Mononuclear cell (primary cell): ENCODE results near the gene SOCS1. TPM values are rescaled to one million over a fixed set of nuclear protein-coding genes. Genes with fewer than 3 reads are reported as not detected.

Experiments
- H3K27me3 ChIP-seq: 2 replicates; pipeline ENCODE4 v1.6.0; 2011; ENCODE audit warnings: low read length, control low read depth; ENCODE audit not compliant: insufficient read depth
- H3K4me1 ChIP-seq: 2 replicates; pipeline ENCODE4 v1.5.1; 2011; ENCODE audit warnings: mild to moderate bottlenecking, low read length, control low read depth; ENCODE audit not compliant: insufficient read depth
- H3K4me3 ChIP-seq: 2 replicates; pipeline ENCODE4 v1.5.1; 2011; ENCODE audit warnings: mild to moderate bottlenecking, low read length, moderate library complexity
- H3K9me3 ChIP-seq: 2 replicates; pipeline ENCODE4 v1.5.1; 2011; ENCODE audit warnings: low read depth, mild to moderate bottlenecking, control low read depth, low read length
- total RNA-seq: library from RNA; depleted of rRNA; stranded (reverse); fragments of >200 nt; gene quantifications from one replicate; pipeline ENCODE4 v1.2.3, GENCODE V29; 2012

The SOCS1 gene
- total RNA-seq, 1 donor: 41.2 TPM

DNA sequence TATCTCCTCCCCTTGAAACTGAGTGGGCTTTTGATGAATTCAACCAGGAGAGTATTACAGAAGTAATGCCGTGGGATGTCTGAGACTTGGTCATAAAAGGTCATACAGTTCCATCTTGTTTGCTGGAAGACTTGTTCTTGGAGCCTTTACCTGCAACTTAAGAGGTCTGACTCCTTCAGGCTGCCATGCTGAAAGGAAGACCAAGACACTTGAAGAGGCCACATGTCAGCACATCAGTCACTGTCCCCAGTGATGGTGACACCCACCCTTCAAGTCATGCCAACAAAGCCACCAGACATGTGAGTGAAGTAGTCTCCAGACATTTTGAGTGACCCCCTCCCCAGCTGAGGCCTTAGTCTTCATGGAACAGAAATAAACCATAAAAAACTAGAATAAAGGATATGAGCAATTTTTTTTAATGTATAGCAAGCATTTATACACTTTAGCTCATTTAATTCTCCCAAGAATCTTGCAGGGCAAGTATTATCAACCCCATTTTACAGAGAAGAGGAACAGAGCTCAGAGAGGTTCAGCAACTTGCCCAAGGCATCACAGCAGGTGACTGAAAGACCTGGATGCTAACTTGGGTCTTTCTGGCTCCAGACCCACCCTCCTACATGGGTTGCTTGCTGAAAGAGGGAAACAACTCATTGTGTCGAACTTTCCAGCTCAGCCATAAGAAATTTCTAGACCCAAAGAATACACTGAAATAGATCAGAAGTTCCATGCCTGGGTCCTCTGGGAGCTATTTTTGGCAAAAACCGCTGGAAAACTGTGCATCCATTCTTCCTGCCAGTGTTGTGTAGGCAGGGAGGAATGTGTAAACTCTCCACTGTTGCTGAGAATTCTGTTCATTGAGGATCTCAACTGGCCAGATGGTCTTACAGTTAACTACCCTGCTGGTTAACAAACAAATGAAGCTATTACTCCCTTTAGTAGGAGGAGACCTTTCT lies 38.1 kb downstream of the SOCS1 start:
- Histone ChIP-seq H3K4me1 (peaks cover 9% of the 10 kb centered on the region), H3K4me3 (no peak overlapping the region), H3K27me3 (no peaks in the 10 kb centered on the region), H3K9me3 (peaks cover 6% of the 10 kb centered on the region)

DNA sequence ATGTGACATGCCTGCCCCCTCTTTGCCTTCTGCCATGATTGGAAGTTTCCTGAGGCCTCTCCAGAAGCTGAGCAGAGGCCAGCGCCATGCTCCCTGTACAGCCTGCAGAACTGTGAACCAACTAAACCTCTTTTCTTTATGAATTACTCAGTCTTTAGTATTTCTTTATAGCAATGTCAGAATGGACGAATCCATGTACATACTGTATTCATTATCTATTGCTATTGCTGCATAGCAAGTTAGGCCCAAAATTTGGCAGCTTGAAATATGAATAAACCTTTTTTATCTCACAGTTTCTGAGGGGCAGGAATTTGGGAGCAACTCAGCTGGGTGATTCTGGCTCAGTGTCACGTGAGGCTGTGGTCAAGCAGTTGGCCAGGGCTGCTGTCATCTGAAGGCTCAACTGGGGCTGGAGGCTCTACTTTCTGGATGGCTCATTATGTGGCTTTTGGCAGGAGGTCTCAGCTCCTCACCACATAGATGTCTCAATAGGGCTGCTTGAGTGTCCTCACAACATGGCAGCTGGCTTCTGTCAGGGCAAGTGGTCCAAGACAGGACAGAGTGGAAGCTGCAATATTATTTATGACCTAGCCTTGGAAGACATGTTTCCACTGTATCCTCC lies 40.0 kb downstream of the SOCS1 start:
- H3K9me3 ChIP-seq: peaks cover 6% of the 10 kb centered on the region

DNA sequence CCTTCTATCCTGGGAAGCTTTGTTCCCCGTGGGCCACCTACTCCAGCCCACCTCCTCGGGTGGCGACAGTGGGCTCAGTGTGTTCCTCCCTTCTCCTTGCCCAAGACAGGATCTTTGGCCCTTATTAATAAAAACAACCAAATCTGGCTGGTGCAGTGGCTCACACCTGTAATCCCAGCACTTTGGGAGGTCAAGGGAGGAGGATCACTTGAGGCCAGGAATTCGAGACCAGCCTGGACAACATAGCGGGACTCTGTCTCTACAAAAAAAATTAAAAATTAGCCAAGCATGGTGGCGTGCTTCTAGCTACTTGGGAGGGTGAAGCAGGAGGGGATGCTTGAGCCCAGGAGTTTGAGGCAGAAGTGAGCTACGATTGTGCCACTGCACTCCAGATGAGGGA lies 42.2 kb downstream of the SOCS1 start:
- no peaks in the 10 kb centered on the region for H3K27me3 ChIP-seq
- peaks cover 22% of the 10 kb centered on the region for H3K4me1 ChIP-seq
- H3K4me3 ChIP-seq: no peak overlapping the region
- H3K9me3 ChIP-seq: peaks cover 6% of the 10 kb centered on the region

More for the DNA sequence above, 40.0 kb downstream of the SOCS1 start:
- H3K4me1 ChIP-seq: peaks cover 14% of the 10 kb centered on the region
- H3K27me3 ChIP-seq: no peaks in the 10 kb centered on the region
- no peak overlapping the region for H3K4me3 ChIP-seq

DNA sequence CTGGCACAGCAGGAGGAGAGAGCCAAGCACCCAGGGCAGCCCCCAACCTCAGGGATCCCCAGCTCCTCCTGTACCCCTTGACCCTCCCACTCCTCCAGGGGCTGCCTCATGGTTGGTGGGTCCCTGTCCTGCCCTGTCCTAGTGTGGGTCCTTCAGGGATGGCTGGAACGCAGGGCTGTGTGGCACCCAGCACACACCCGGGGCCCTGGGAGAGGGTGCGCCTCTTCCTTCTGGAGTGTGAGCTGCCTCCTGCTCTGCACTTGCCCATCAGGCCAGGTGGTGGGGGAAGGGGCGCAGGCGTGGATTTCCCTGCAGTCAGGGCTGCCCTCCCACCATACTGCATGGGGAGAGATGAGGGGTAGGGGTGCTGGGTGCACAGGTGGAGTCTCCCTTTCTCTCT lies 42.6 kb downstream of the SOCS1 start:
- Histone ChIP-seq H3K27me3 (no peaks in the 10 kb centered on the region), H3K9me3 (peaks cover 3% of the 10 kb centered on the region), H3K4me1 (peaks cover 24% of the 10 kb centered on the region), H3K4me3 (no peak overlapping the region)

DNA sequence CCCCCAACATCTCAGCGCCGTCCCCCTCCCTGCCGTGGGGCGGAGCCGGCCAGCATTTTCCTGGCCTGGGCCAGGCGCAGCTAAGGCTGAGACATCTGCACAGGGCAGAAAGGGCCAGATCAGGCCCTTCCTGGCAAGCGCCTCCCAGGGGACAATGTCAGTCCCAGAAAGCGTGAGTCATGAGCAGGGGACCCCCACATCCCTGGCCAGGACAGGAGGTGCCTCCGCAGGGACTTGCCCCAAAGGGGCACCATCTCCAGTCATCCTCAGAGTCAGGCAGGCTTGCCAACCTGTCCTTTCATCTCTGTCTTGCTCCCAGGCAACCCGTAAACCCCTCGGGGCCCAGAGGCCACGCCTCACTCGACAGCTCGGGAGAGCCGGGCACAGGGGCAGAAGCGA lies 43.2 kb downstream of the SOCS1 start:
- Histone ChIP-seq H3K9me3 (no peaks in the 10 kb centered on the region), H3K27me3 (no peaks in the 10 kb centered on the region), H3K4me1 (peaks cover 28% of the 10 kb centered on the region), H3K4me3 (no peak overlapping the region)

DNA sequence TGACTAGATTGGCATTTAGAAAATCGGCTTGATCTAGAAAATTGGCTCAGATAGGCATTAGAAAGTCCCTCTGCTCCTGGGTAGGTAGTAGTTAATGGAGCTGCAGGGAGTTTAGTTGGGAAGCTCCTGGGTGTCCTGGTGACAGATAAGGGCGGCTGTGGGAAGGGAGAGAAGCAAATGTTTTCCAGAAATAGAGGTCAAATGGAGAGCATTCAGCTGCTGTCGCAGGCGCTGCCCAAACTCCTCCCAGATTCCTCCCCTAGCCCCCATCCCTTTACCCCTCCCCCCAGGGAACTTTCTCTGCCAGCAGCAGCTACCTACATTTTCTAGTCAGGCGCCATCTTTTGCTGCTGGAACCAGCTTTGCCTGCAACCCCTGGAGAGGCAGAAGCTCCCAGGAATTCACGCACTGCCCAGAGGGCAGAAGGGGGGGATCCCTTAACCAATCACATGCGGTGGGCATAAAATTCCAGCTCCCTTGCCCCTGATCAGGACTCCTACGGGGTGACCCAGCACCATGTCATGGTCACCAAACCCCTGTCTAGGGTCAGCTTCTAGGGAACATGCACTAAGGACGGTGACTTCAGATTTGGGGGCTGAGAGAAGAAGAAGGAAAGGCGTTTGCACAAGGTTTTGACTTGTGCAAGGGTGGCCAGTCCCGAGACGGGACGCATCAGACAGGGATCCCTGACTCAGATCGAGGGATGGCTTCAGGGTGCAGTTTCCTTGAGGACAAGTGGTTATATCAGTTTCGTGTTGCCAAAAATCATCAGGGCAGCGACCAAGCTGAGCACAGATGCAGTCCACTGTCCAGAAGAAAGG lies 43.8 kb downstream of the SOCS1 start:
- Histone ChIP-seq H3K27me3 (no peaks in the 10 kb centered on the region), H3K4me1 (peaks cover 28% of the 10 kb centered on the region), H3K4me3 (no peak overlapping the region), H3K9me3 (no peaks in the 10 kb centered on the region)

DNA sequence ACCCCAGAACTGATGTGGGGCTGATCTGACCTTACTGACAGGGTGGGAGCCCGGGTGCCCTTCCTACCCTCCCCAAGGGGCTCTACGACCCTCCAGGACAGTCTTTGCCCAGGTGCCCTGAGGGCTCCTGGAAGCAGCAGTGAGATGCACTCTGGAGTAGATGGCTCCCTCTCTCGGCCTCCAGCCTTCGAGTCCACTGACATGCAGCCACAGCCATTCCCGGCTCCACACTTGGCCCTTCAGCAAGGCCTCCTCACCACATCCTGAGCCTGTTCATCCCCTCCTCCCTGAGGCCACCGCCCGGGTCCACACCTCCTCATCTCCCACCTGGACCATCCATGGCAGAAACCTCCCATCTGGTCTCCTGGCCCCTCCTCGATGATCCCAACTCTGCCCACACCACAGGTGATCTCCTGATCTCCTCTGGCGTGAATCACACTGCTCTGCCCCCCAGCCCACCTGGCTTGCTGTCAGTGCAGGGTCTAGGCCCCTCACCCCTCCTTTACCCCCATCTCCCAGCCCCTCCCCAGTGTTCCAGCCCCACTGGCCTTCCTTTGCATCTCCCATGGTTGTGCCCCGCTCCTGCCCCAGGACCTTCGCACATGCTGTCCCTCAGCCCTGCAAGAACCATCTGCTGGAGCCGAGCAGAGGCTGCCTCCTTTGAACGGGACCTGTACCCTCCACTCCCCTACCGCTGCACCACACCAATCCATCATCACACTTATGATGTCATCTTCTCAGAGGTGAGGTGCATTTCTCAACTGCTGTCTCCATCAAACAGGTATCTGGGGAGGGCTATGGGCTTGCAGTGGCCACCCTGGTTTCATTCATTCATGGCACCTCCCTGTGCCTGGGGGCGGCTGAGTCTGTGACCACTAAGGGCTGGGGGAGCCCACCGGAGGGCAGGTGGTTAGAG lies 44.7 kb downstream of the SOCS1 start:
- no peak overlapping the region for H3K4me3 ChIP-seq
- no peaks in the 10 kb centered on the region for H3K27me3 ChIP-seq
- no peaks in the 10 kb centered on the region for H3K9me3 ChIP-seq
- H3K4me1 ChIP-seq: peaks cover 36% of the 10 kb centered on the region

DNA sequence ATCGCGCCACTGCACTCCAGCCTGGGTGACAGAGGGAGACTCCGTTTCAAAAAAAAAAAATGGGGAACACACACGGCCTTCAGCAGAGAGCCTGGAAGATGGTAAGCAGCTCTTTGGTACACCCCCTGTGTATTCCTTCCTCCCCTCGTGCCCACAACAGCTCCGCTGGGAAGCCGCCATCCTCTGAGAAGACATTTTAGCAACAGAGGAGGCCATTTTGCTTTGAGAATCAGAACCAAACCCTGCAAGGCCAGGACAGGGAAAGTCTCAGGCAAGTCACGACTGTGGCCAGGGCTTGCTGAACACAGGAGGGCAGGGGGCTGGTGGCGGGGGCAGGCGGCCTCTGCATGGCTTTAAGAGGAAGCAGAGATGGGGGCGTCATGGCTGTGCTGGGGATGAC lies 45.7 kb downstream of the SOCS1 start:
- Histone ChIP-seq H3K4me3 (no peak overlapping the region), H3K27me3 (no peaks in the 10 kb centered on the region), H3K9me3 (no peaks in the 10 kb centered on the region), H3K4me1 (peaks cover 46% of the 10 kb centered on the region)

DNA sequence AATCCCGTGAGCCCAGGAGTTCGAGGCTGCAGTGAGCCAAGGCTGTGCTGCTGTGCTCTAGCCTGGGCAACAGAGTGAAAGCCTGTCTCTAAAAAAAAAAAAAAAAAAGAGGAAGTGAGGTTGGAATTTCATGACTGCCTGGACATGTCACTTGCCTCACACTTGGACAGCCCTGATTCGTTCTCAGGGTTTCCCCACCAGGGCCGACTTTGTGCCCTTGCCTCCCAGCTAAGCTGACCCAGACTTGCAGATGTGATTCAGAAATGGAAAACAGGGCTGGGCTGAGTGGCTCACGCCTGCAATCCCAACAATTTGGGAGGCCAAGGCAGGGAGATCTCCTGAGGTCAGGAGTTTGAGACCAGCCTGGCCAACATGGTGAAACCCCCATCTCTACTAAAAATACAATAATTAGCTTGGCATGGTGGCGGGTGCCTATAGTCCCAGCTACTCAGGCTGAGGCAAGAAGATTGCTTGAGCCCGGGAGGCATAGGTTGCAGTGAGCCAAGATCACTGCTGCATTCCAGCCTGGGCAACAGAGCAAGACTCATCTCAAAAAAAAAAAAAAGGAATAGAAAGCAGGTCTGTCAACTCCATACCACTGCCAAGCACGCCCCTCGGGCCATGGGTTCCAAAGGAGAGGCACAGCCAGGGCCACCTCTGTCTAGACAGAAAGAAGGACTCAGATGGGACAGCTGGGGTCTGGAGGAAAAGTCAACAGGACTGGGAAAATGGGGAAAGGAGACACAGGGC lies 46.9 kb downstream of the SOCS1 start:
- Histone ChIP-seq H3K4me3 (no peak overlapping the region), H3K9me3 (no peaks in the 10 kb centered on the region), H3K27me3 (no peaks in the 10 kb centered on the region), H3K4me1 (peaks cover 55% of the 10 kb centered on the region)

DNA sequence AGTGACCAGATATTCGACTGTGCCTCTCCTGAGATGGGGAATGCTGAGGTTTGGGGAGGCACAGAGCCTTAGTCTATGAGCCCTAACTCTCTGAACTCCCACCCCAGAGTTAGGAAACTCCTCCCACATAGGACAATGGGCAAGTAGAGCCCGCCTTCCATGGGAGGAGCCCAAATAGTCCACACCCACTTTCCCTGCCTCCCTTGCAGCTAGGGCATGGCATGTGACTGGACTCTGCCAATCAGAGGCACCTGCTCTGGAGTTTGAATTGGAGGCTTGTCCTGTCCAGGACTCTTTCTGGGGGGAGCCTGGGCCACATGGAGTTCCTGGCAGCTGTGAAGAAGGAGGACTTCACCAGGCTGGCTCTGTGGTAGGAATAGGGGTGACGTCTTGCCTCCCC lies 48.4 kb downstream of the SOCS1 start:
- Histone ChIP-seq H3K9me3 (no peaks in the 10 kb centered on the region), H3K4me1 (peaks cover 63% of the 10 kb centered on the region), H3K4me3 (no peak overlapping the region), H3K27me3 (no peaks in the 10 kb centered on the region)

DNA sequence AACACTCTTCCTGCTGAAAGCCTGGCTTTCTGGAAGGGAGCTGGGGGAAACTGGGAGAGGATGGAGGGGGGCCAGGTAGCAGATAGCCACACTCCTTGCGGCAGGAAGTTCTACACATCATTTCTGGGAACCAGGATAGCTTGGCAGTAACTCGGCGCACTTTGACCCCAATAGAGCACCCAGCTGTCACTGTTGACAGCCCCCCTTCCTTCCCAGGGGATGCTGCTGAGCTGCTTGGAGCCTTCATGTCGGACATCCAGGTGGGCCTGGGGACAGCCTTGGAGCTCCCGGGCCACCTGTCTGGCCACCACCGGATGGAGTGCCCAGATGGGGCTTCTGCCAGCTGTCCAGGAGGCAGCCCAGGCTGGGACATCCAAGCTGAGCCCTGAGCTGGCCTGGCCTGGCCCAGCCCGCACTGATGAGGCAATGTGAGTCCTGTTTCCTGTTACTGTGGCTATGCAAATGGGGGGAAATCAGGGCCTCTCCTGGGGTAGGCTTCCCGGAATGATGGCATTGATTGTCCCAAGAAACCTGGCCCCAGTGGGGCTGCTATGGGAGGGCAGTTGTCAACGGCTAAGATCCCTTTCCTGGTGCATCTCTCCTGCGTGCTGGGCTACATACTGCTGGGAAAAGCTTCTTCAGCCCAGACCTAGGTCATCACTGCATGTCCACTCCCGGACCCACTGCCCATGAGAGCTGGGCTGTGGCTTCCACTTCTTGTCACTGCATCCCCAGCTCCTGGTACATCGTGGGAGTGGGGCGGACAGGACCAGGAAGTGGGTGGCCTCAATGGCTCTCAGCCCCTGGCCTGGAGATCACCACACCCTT lies 50.0 kb downstream of the SOCS1 start:
- no peak overlapping the region for H3K4me3 ChIP-seq
- no peaks in the 10 kb centered on the region for H3K27me3 ChIP-seq
- peaks cover 75% of the 10 kb centered on the region for H3K4me1 ChIP-seq
- H3K9me3 ChIP-seq: no peaks in the 10 kb centered on the region

DNA sequence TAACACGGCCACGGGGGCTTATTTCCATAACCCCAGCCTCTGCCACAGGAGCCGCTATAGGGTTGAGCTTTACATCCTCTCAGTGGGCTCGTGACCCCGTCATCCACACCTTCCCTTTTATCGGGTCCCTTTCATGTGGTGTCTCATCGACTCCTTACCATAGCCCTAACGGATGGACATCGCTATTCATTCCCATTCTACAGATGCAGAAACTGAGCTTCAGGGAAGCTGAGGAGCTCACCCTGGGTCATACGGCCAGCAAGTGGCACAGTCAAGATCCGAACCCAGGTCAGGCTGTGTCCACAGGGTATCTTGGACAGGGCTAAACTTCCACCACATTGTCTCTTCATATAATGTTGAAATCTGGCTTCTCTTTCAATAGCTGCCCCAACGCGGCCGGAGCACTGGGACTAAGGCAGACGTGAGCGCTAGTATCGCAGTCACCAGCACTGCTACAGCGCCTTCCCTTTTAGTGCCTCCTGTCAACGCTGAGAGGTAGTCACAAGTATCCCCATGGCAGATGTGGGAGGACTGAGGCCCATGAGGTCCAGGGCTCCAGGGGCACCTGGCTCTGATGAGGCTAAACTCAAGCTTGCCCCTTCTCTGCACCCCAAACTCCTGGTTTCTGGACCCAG lies 50.8 kb downstream of the SOCS1 start:
- Histone ChIP-seq H3K27me3 (no peaks in the 10 kb centered on the region), H3K4me3 (no peak overlapping the region), H3K9me3 (no peaks in the 10 kb centered on the region), H3K4me1 (peaks cover 74% of the 10 kb centered on the region)
